MCF 10A (cell line): ENCODE measurements around the gene GALNT9. TPM values are rescaled to one million over a fixed set of nuclear protein-coding genes. Genes with fewer than 3 reads are reported as not detected.

ENCODE experiments used
- BruUV-seq: library from RNA; stranded (reverse); fragments of 400-500 nt; replicated peaks from 2 replicates; lab custom pipeline; 2021; lab: Mats Ljungman, UMichigan
- CTCF ChIA-PET: fragments of 300-600 bp; sonication (Branson Sonifier 250); formaldehyde crosslinking; extraction: SDS; loops from one replicate; lab custom pipeline; 2021; ENCODE audit warnings: antibody characterized with exemption, inconsistent platforms; lab: Yijun Ruan, JAX
- POLR2A ChIA-PET: fragments of 300-600, 350-650 bp; sonication (Branson Sonifier 250); formaldehyde crosslinking; extraction: SDS; loops from one replicate; lab custom pipeline; 2020; ENCODE audit warnings: antibody characterized with exemption, inconsistent platforms; lab: Yijun Ruan, JAX
- DNase-seq: peaks from one replicate; pipeline ENCODE4 v3.0.0-alpha.2; 2018; ENCODE audit not compliant: unreplicated experiment
- H3K27ac Mint-ChIP-seq: one replicate; pipeline ENCODE4 v1.8.0; 2022; ENCODE audit warnings: mild to moderate bottlenecking, low read depth, mixed read lengths; ENCODE audit not compliant: unreplicated experiment
- H3K27me3 Mint-ChIP-seq: one replicate; pipeline ENCODE4 v1.8.0; 2022; ENCODE audit warnings: mixed read lengths; ENCODE audit not compliant: insufficient read depth, unreplicated experiment
- H3K36me3 Mint-ChIP-seq: one replicate; pipeline ENCODE4 v1.8.0; 2022; ENCODE audit warnings: mild to moderate bottlenecking, moderate library complexity, mixed read lengths; ENCODE audit not compliant: insufficient read depth, unreplicated experiment
- H3K4me1 Mint-ChIP-seq: one replicate; pipeline ENCODE4 v1.8.0; 2022; ENCODE audit warnings: mixed read lengths; ENCODE audit not compliant: insufficient read depth, unreplicated experiment
- H3K4me3 Mint-ChIP-seq: one replicate; pipeline ENCODE4 v1.8.0; 2022; ENCODE audit warnings: mild to moderate bottlenecking, moderate library complexity, mixed read lengths; ENCODE audit not compliant: unreplicated experiment
- H3K9me3 Mint-ChIP-seq: one replicate; pipeline ENCODE4 v1.8.0; 2022; ENCODE audit warnings: mixed read lengths; ENCODE audit not compliant: unreplicated experiment
- CTCF ChIP-seq: fragments of 200-600 bp; IDR thresholded peaks from one replicate; pipeline ENCODE4 v1.8.0; 2022; ENCODE audit warnings: antibody characterized with exemption, mild to moderate bottlenecking; ENCODE audit not compliant: unreplicated experiment
- intact Hi-C: fragments of 100-400 bp; cut with micrococcal nuclease; formaldehyde crosslinking; loops from 2 replicates; pipeline ENCODE4 v1.14.1; 2022
- total RNA-seq: library from RNA; stranded (reverse); gene quantifications from 2 replicates; pipeline ENCODE4 v1.2.3, GENCODE V29; 2022

The GALNT9 gene
- total RNA-seq, 1 experiment from 2014 or later, result 4.4 TPM

- no peak overlapping the region for H3K4me3 Mint-ChIP-seq
Measured at GRCh38 chr12:132226604-132227003, 102.8 kb downstream of the GALNT9 start.

GRCh38 chr12:132225214-132225613 is 104.2 kb downstream of the GALNT9 start:
- Mint-ChIP-seq H3K27me3 (peaks cover 5% of the 10 kb centered on the region), H3K4me1 (no peaks in the 10 kb centered on the region), H3K27ac (no peak overlapping the region), H3K4me3 (no peak overlapping the region), H3K9me3 (no peaks in the 10 kb centered on the region), H3K36me3 (no peaks in the 10 kb centered on the region)
- no peak for TF ChIP-seq CTCF
- no TSS peak for BruUV-seq
- ChIA-PET CTCF (no interaction called here), POLR2A (no interaction called here)
- intact Hi-C loops, result no loop called here
- no peak for DNase-seq

More at GRCh38 chr12:132226604-132227003, 102.8 kb downstream of the GALNT9 start:
- no peaks in the 10 kb centered on the region for H3K36me3 Mint-ChIP-seq
- intact Hi-C loops, result no loop called here
- no peaks in the 10 kb centered on the region for H3K4me1 Mint-ChIP-seq
- no TSS peak for BruUV-seq
- no peak for DNase-seq
- H3K9me3 Mint-ChIP-seq, result no peaks in the 10 kb centered on the region
- no peaks in the 10 kb centered on the region for H3K27me3 Mint-ChIP-seq
- POLR2A ChIA-PET, result no interaction called here
- H3K27ac Mint-ChIP-seq, result no peak overlapping the region
- TF ChIP-seq CTCF, result no peak
- CTCF ChIA-PET, result interaction anchor here (0.7 kb wide), 1 partner anchor 168 kb away, joined by 3 read pairs; no protein-coding TSS in a partner anchor

- Mint-ChIP-seq H3K27ac (no peak overlapping the region), H3K4me3 (no peak overlapping the region), H3K9me3 (no peaks in the 10 kb centered on the region), H3K27me3 (peaks cover 12% of the 10 kb centered on the region), H3K36me3 (no peaks in the 10 kb centered on the region), H3K4me1 (no peaks in the 10 kb centered on the region)
- POLR2A ChIA-PET, result no interaction called here
- BruUV-seq, result no TSS peak
- intact Hi-C loops, result no loop called here
- no peak for DNase-seq
- no peak for TF ChIP-seq CTCF
- CTCF ChIA-PET, result no interaction called here
Measured at GRCh38 chr12:132224484-132224883, 104.9 kb downstream of the GALNT9 start.

GRCh38 chr12:132222808-132223173 is 106.6 kb downstream of the GALNT9 start:
- DNase-seq, result no peak
- H3K9me3 Mint-ChIP-seq, result no peaks in the 10 kb centered on the region
- H3K4me1 Mint-ChIP-seq, result no peaks in the 10 kb centered on the region
- H3K27me3 Mint-ChIP-seq, result peaks cover 25% of the 10 kb centered on the region
- POLR2A ChIA-PET, result no interaction called here
- H3K4me3 Mint-ChIP-seq, result no peak overlapping the region
- no TSS peak for BruUV-seq
- intact Hi-C loops, result no loop called here
- CTCF ChIA-PET, result no interaction called here
- H3K36me3 Mint-ChIP-seq, result no peaks in the 10 kb centered on the region
- no peak for TF ChIP-seq CTCF
- no peak overlapping the region for H3K27ac Mint-ChIP-seq
